Measurements from ENCODE around the gene PPARD. TPM values are rescaled to one million over a fixed set of nuclear protein-coding genes. Genes with fewer than 3 reads are reported as not detected.
"Not testable (repeated sequence)": the region's sequence is repeated elsewhere in the genome, so short reads cannot be mapped to it uniquely, and the experiment has no call there.

PPARD gene
- total RNA-seq, 1 donor from 2014 or later = 38.5 TPM

GRCh38 chr6:35412102-35412501 lies 69.7 kb downstream of the PPARD start:
- ATAC-seq = peak; percentile 55

- ATAC-seq = no peak
Measured at GRCh38 chr6:35413911-35414310, 71.6 kb downstream of the PPARD start.

- ATAC-seq = peak; percentile 64
Measured at GRCh38 chr6:35415065-35415891, 72.9 kb downstream of the PPARD start.

GRCh38 chr6:35417979-35418661 lies 75.8 kb downstream of the PPARD start:
- ATAC-seq = no peak

GRCh38 chr6:35419417-35419816 lies 77.1 kb downstream of the PPARD start:
- ATAC-seq = no peak

GRCh38 chr6:35419961-35420360 lies 77.6 kb downstream of the PPARD start:
- ATAC-seq = no peak

- no peak for ATAC-seq
Measured at GRCh38 chr6:35425284-35425683, 82.9 kb downstream of the PPARD start.

- ATAC-seq = no peak
Measured at GRCh38 chr6:35426074-35426473, 83.7 kb downstream of the PPARD start.

- ATAC-seq = peak; percentile 11
Measured at GRCh38 chr6:35427435-35427834, 85.1 kb downstream of the PPARD start.

- ATAC-seq = no peak
Measured at GRCh38 chr6:35427851-35428321, 85.5 kb downstream of the PPARD start.

GRCh38 chr6:35428421-35429149 lies 86.2 kb downstream of the PPARD start:
- ATAC-seq = no peak

- no peak for ATAC-seq
Measured at GRCh38 chr6:35429463-35429862, 87.1 kb downstream of the PPARD start.

- peak; percentile 25 for ATAC-seq
Measured at GRCh38 chr6:35432291-35432690, 89.9 kb downstream of the PPARD start.

GRCh38 chr6:35432702-35433101 lies 90.3 kb downstream of the PPARD start:
- ATAC-seq = not testable (repeated sequence)

GRCh38 chr6:35435074-35435837 lies 92.9 kb downstream of the PPARD start:
- no peak for ATAC-seq

GRCh38 chr6:35436071-35436857 lies 93.9 kb downstream of the PPARD start:
- no peak for ATAC-seq

GRCh38 chr6:35438378-35439065 lies 96.2 kb downstream of the PPARD start:
- ATAC-seq = not testable (repeated sequence)

- ATAC-seq = no peak
Measured at GRCh38 chr6:35439308-35439707, 97.0 kb downstream of the PPARD start.

GRCh38 chr6:35441205-35441604 lies 98.8 kb downstream of the PPARD start:
- no peak for ATAC-seq

- no peak for ATAC-seq
Measured at GRCh38 chr6:35441642-35442041, 99.3 kb downstream of the PPARD start.

GRCh38 chr6:35442693-35443092 lies 100.3 kb downstream of the PPARD start:
- peak; percentile 71 for ATAC-seq
